CD4-positive, alpha-beta T cell treated with Interleukin-2 at 100 ng/mL for 4 hours (primary cell): ENCODE measurements around the gene USP34.
"Not testable (repeated sequence)": the region's sequence is repeated elsewhere in the genome, so short reads cannot be mapped to it uniquely, and the experiment has no call there.

Experiments
- DNase-seq: peaks from one replicate; pipeline ENCODE4 v3.0.0-alpha.2; 2020; ENCODE audit warnings: low spot score

The USP34 gene

GRCh38 chr2:61247204-61247812, 223.6 kb downstream of the USP34 start:
- DNase-seq = no peak

- no peak for DNase-seq
Observed at GRCh38 chr2:61244694-61245093, 226.2 kb downstream of the USP34 start.

GRCh38 chr2:61241266-61241665, 229.6 kb downstream of the USP34 start:
- no peak for DNase-seq

- peak; percentile 11 for DNase-seq
Observed at GRCh38 chr2:61238219-61239012, 232.5 kb downstream of the USP34 start.

- no peak for DNase-seq
Observed at GRCh38 chr2:61235716-61236115, 235.2 kb downstream of the USP34 start.

- no peak for DNase-seq
Observed at GRCh38 chr2:61233581-61233980, 237.3 kb downstream of the USP34 start.

- DNase-seq = no peak
Observed at GRCh38 chr2:61229936-61230335, 241.0 kb downstream of the USP34 start.

- DNase-seq = no peak
Observed at GRCh38 chr2:61222567-61222966, 248.3 kb downstream of the USP34 start.

- no peak for DNase-seq
Observed at GRCh38 chr2:61221819-61222218, 249.1 kb downstream of the USP34 start.

- no peak for DNase-seq
Observed at GRCh38 chr2:61220768-61221167, 250.1 kb downstream of the USP34 start.

- no peak for DNase-seq
Observed at GRCh38 chr2:61218817-61219170, 252.1 kb downstream of the USP34 start.

- DNase-seq = no peak
Observed at GRCh38 chr2:61218076-61218816, 252.6 kb downstream of the USP34 start.

GRCh38 chr2:61214171-61214570, 256.7 kb downstream of the USP34 start:
- DNase-seq = no peak

- DNase-seq = no peak
Observed at GRCh38 chr2:61210332-61210981, 260.4 kb downstream of the USP34 start.

- DNase-seq = no peak
Observed at GRCh38 chr2:61205132-61205531, 265.8 kb downstream of the USP34 start.

- DNase-seq = no peak
Observed at GRCh38 chr2:61196671-61197070, 274.2 kb downstream of the USP34 start.

- DNase-seq = not testable (repeated sequence)
Observed at GRCh38 chr2:61194646-61195045, 276.2 kb downstream of the USP34 start.

- DNase-seq = peak; percentile 29
Observed at GRCh38 chr2:61193670-61194561, 277.0 kb downstream of the USP34 start.

- DNase-seq = no peak
Observed at GRCh38 chr2:61187085-61187484, 283.8 kb downstream of the USP34 start.

- DNase-seq = no peak
Observed at GRCh38 chr2:61185231-61185728, 285.6 kb downstream of the USP34 start.

GRCh38 chr2:61184263-61184662, 286.6 kb downstream of the USP34 start:
- DNase-seq = no peak
